ENCODE data around the gene CARD9. TPM values are rescaled to one million over a fixed set of nuclear protein-coding genes. Genes with fewer than 3 reads are reported as not detected.

CARD9 gene
- total RNA-seq, 1 donor from 2014 or later, result 1.9 TPM

GRCh38 chr9:136337416-136338395 is 35.8 kb downstream of the CARD9 start:
- Mint-ChIP-seq H3K36me3 (ENCODE audit: low read depth) (peaks cover 5% of the 10 kb centered on the region), H3K27ac (ENCODE audit: unreplicated experiment) (no peak overlapping the region), H3K4me1 (ENCODE audit: low read depth) (peaks cover 4% of the 10 kb centered on the region), H3K4me3 (ENCODE audit: unreplicated experiment) (no peak overlapping the region), H3K27me3 (ENCODE audit: low read depth) (no peaks in the 10 kb centered on the region), H3K9me3 (ENCODE audit: low read depth) (no peaks in the 10 kb centered on the region)
- no peak for DNase-seq (ENCODE audit: low spot score)
- TF ChIP-seq, protein P1, sequence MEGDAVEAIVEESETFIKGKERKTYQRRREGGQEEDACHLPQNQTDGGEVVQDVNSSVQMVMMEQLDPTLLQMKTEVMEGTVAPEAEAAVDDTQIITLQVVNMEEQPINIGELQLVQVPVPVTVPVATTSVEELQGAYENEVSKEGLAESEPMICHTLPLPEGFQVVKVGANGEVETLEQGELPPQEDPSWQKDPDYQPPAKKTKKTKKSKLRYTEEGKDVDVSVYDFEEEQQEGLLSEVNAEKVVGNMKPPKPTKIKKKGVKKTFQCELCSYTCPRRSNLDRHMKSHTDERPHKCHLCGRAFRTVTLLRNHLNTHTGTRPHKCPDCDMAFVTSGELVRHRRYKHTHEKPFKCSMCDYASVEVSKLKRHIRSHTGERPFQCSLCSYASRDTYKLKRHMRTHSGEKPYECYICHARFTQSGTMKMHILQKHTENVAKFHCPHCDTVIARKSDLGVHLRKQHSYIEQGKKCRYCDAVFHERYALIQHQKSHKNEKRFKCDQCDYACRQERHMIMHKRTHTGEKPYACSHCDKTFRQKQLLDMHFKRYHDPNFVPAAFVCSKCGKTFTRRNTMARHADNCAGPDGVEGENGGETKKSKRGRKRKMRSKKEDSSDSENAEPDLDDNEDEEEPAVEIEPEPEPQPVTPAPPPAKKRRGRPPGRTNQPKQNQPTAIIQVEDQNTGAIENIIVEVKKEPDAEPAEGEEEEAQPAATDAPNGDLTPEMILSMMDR (IDR thresholded peaks at IDR 0.05), result no peak

GRCh38 chr9:136336881-136337280 is 36.6 kb downstream of the CARD9 start:
- H3K27ac Mint-ChIP-seq (ENCODE audit: unreplicated experiment), result no peak overlapping the region
- TF ChIP-seq, protein P1 (IDR thresholded peaks at IDR 0.05), result no peak
- peaks cover 5% of the 10 kb centered on the region for H3K36me3 Mint-ChIP-seq (ENCODE audit: low read depth)
- no peaks in the 10 kb centered on the region for H3K9me3 Mint-ChIP-seq (ENCODE audit: low read depth)
- peaks cover 3% of the 10 kb centered on the region for H3K4me1 Mint-ChIP-seq (ENCODE audit: low read depth)
- H3K27me3 Mint-ChIP-seq (ENCODE audit: low read depth), result no peaks in the 10 kb centered on the region
- DNase-seq (ENCODE audit: low spot score), result no peak
- H3K4me3 Mint-ChIP-seq (ENCODE audit: unreplicated experiment), result no peak overlapping the region

DNA sequence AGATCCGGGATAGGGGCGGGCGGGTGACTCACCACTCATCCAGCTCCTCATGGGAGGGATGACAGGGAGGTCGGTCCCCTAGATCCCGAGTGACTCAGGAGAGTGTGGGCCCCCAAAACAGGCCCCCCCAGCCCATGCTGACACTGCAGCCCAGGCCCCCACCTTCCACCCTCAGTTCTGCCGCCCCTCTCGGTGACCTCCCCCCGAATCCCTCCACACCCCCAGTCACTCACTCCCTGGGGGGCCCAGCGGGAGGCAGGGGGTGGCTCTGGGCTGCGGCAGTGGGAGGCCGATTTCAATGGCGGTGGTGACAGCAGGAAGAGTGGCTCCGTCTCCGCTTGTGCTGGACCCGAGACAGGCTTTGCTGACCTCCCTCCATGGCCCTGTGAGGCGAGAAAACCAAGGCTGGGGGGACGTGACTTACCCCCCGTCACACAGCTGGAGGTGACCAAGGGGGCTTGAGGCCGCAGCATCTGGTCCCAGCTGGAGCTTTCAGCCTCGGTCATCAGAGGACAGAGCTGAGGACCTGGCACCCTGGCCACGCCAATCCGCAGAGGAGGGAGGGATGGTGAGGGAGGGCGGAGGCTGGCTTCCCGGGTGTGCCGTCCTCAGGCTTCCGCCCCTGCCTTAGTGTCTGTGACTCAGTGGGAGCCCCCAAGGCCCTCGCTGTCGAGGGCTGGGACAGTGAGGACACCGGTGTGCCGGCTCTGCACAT is 37.2 kb downstream of the CARD9 start:
- H3K4me3 Mint-ChIP-seq (ENCODE audit: unreplicated experiment), result no peak overlapping the region
- H3K9me3 Mint-ChIP-seq (ENCODE audit: low read depth), result no peaks in the 10 kb centered on the region
- TF ChIP-seq, protein P1 (IDR thresholded peaks at IDR 0.05), result no peak
- no peak overlapping the region for H3K27ac Mint-ChIP-seq (ENCODE audit: unreplicated experiment)
- H3K36me3 Mint-ChIP-seq (ENCODE audit: low read depth), result peaks cover 5% of the 10 kb centered on the region
- no peaks in the 10 kb centered on the region for H3K27me3 Mint-ChIP-seq (ENCODE audit: low read depth)
- H3K4me1 Mint-ChIP-seq (ENCODE audit: low read depth), result peaks cover 3% of the 10 kb centered on the region
- DNase-seq (ENCODE audit: low spot score), result no peak

DNA sequence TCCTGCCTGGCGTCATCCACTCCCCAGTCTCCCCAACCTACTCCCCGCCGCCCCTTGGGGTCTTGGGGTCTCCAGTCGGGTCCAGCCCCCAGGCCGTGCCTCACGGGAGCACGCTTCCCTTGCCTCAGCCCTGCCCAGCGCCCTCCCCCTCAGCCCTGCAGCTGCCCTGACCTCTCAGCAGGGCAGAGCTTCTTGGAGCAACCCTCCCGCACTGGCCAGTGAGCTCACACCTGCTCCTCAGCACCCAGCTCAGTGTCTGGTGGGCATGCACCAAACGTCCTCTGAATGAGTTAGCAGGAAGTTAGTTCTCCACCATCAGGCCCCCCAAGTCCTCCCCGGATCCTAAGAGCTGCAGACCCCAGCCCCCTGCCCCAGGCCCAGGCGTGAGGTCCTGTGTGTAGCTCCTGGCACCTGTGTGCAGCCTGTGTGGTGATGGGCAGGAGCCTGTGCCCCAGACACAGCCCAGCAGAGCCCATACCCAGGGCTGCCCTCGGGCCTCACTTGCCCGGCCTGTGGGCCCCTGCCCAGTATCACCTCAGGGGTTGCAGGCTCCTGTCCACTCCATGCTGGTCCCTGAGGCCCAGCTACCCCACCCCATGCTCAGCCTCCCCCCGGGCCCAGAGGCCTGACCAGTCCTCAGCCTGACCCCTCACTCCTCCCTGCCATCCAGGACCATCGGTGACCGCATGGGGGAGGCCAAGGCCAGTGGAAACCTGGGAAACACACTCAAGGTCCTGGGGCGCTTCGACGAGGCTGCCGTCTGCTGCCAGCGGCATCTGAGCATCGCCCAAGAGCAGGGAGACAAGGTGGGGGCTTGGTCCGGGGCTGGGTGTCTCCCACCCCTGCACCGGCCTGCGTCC is 37.9 kb downstream of the CARD9 start:
- no peak for DNase-seq (ENCODE audit: low spot score)
- TF ChIP-seq, protein P1 (IDR thresholded peaks at IDR 0.05), result no peak
- no peaks in the 10 kb centered on the region for H3K9me3 Mint-ChIP-seq (ENCODE audit: low read depth)
- no peak overlapping the region for H3K4me3 Mint-ChIP-seq (ENCODE audit: unreplicated experiment)
- H3K4me1 Mint-ChIP-seq (ENCODE audit: low read depth), result peaks cover 3% of the 10 kb centered on the region
- H3K27ac Mint-ChIP-seq (ENCODE audit: unreplicated experiment), result no peak overlapping the region
- H3K36me3 Mint-ChIP-seq (ENCODE audit: low read depth), result peaks cover 5% of the 10 kb centered on the region
- no peaks in the 10 kb centered on the region for H3K27me3 Mint-ChIP-seq (ENCODE audit: low read depth)

Measured in chondrocyte (in vitro differentiated cells).